ENCODE measurements around the gene GRID1. TPM values are rescaled to one million over a fixed set of nuclear protein-coding genes. Genes with fewer than 3 reads are reported as not detected.

Gene GRID1
- polyA plus RNA-seq, 1 of the 3 experiments (the other 2 are of a cell fraction) = 0.13 TPM

- H3K27ac ChIP-seq (ENCODE audit: low read depth in 2 of 2, low read length in 1 of 2) = no peak overlapping the region
- no peaks in the 10 kb centered on the region for H4K20me1 ChIP-seq (ENCODE audit: insufficient read depth)
- TF ChIP-seq MXI1 (IDR thresholded peaks at IDR 0.05; ENCODE audit: low read depth, low read length) = no peak
- TF ChIP-seq USF1 (IDR thresholded peaks at IDR 0.05; ENCODE audit: borderline replicate concordance, low read depth) = no peak
- no peak for TF ChIP-seq RXRA (IDR thresholded peaks at IDR 0.05; ENCODE audit: borderline replicate concordance, low read depth)
- TF ChIP-seq FOXM1 (IDR thresholded peaks at IDR 0.05; ENCODE audit: low read depth) = no peak
- no peak for TF ChIP-seq NRF1 (IDR thresholded peaks at IDR 0.05; ENCODE audit: low read depth, low read length)
- H3K36me3 ChIP-seq (replicated peaks in 1 of 2; ENCODE audit: control insufficient read depth in 1 of 2, insufficient read depth in 2 of 2, low read length in 1 of 2) = no peaks in the 10 kb centered on the region
- no peaks in the 10 kb centered on the region for H3K9me2 ChIP-seq
- no peaks in the 10 kb centered on the region for H3K27me3 ChIP-seq (ENCODE audit: insufficient read depth)
- ChIA-PET CTCF (no interaction called here), POLR2A (no interaction called here)
- no peaks in the 10 kb centered on the region for H3K4me1 ChIP-seq (ENCODE audit: control insufficient read depth in 1 of 2, insufficient read depth in 2 of 2, low read depth in 1 of 2, low read length in 1 of 2)
- H3K9me3 ChIP-seq = no peaks in the 10 kb centered on the region
- no peak for DNase-seq
- H3K4me3 ChIP-seq (ENCODE audit: low read depth in 2 of 2, low read length in 1 of 2) = no peak overlapping the region
- WGBS (ENCODE audit: low lambda C conversion rate) = 30% methylated on average over 7 of the region's 7 CpGs
- H3K9ac ChIP-seq = no peak overlapping the region
- H2AFZ ChIP-seq (ENCODE audit: low read depth) = no peak overlapping the region
- no peaks in the 10 kb centered on the region for H3F3A ChIP-seq (replicated peaks; ENCODE audit: insufficient read depth)
- no peak overlapping the region for H3K4me2 ChIP-seq
- no peaks in the 10 kb centered on the region for H3K79me2 ChIP-seq (ENCODE audit: insufficient read depth)
Observed at GRCh38 chr10:85624511-85624910, 742.1 kb downstream of the GRID1 start.

GRCh38 chr10:85623758-85624157 is 742.8 kb downstream of the GRID1 start:
- POLR2A ChIA-PET = no interaction called here
- CTCF ChIA-PET = no interaction called here
- no peak overlapping the region for H3K4me2 ChIP-seq
- H3K9me2 ChIP-seq = no peaks in the 10 kb centered on the region
- no peak overlapping the region for H3K9ac ChIP-seq
- no peaks in the 10 kb centered on the region for H4K20me1 ChIP-seq (ENCODE audit: insufficient read depth)
- H2AFZ ChIP-seq (ENCODE audit: low read depth) = no peak overlapping the region
- DNase-seq = no peak
- no peak overlapping the region for H3K4me3 ChIP-seq (ENCODE audit: low read depth in 2 of 2, low read length in 1 of 2)
- no peaks in the 10 kb centered on the region for H3K4me1 ChIP-seq (ENCODE audit: control insufficient read depth in 1 of 2, insufficient read depth in 2 of 2, low read depth in 1 of 2, low read length in 1 of 2)
- H3K27ac ChIP-seq (ENCODE audit: low read depth in 2 of 2, low read length in 1 of 2) = no peak overlapping the region
- H3K79me2 ChIP-seq (ENCODE audit: insufficient read depth) = no peaks in the 10 kb centered on the region
- H3F3A ChIP-seq (replicated peaks; ENCODE audit: insufficient read depth) = no peaks in the 10 kb centered on the region
- H3K27me3 ChIP-seq (ENCODE audit: insufficient read depth) = no peaks in the 10 kb centered on the region
- H3K36me3 ChIP-seq (replicated peaks in 1 of 2; ENCODE audit: control insufficient read depth in 1 of 2, insufficient read depth in 2 of 2, low read length in 1 of 2) = no peaks in the 10 kb centered on the region
- no peaks in the 10 kb centered on the region for H3K9me3 ChIP-seq
- no peak for TF ChIP-seq USF1 (IDR thresholded peaks at IDR 0.05; ENCODE audit: borderline replicate concordance, low read depth)
- TF ChIP-seq ZBTB33 (IDR thresholded peaks at IDR 0.05; ENCODE audit: borderline replicate concordance, low read depth) = no peak
- no peak for TF ChIP-seq RXRA (IDR thresholded peaks at IDR 0.05; ENCODE audit: borderline replicate concordance, low read depth)
- TF ChIP-seq IRF3 (IDR thresholded peaks at IDR 0.05; ENCODE audit: low read depth, low read length) = no peak
- no peak for TF ChIP-seq JUND (IDR thresholded peaks at IDR 0.05)
- no peak for TF ChIP-seq PBX3 (IDR thresholded peaks at IDR 0.05)
- TF ChIP-seq RFX5 (IDR thresholded peaks at IDR 0.05; ENCODE audit: low read length) = no peak
- no peak for TF ChIP-seq FOSL2 (IDR thresholded peaks at IDR 0.05; ENCODE audit: borderline replicate concordance, low read depth)
- TF ChIP-seq REST (IDR thresholded peaks at IDR 0.05; ENCODE audit: low read depth, low read length) = no peak
- no peak for TF ChIP-seq YY1 (IDR thresholded peaks at IDR 0.05; ENCODE audit: low read depth)
- TF ChIP-seq SIN3A (IDR thresholded peaks at IDR 0.05; ENCODE audit: borderline replicate concordance, low read depth, low read length) = no peak
- no peak for TF ChIP-seq CHD2 (IDR thresholded peaks at IDR 0.05; ENCODE audit: low read length, partially characterized antibody)
- no peak for TF ChIP-seq CTCF (IDR thresholded peaks at IDR 0.05)
- no peak for TF ChIP-seq NFIC (IDR thresholded peaks at IDR 0.05; ENCODE audit: borderline replicate concordance)
